Measurements from ENCODE around the gene HELZ. TPM values are rescaled to one million over a fixed set of nuclear protein-coding genes. Genes with fewer than 3 reads are reported as not detected.

HELZ gene
- total and polyA plus RNA-seq, 2 of the 8 experiments (the other 6 are each of a cell fraction or from before 2014, with no cell fraction given) = 10.0 to 48.7 TPM

DNA sequence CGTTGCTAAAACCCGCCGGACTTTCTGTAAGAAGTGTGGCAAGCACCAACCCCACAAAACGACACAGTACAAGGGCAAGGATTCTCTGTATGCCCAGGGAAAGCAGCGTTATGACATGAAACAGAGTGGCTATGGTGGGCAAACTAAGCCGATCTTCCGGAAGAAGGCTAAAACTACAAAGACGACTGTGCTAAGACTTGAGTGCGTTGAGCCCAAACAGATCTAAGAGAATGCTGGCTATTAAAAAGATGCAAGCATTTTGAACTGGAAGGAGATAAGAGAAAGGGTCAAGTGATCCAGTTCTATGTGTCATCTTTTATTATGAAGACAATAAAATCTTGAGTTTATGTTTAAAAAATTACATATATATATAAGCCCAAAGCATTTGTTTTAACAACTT is 20.3 kb downstream of the HELZ start (continued):
- TF ChIP-seq EZH2 (IDR thresholded peaks at IDR 0.05; ENCODE audit: low read depth, low read length, severe bottlenecking) (no peak), TBP (IDR thresholded peaks at IDR 0.05; ENCODE audit: low read depth, low read length) (no peak), MAFK (IDR thresholded peaks at IDR 0.05; ENCODE audit: low read depth, low read length) (no peak), TAF7 (optimal IDR thresholded peaks at IDR 0.05; ENCODE audit: borderline replicate concordance, low read depth, low read length) (no peak), GABPA (IDR thresholded peaks at IDR 0.05; ENCODE audit: borderline replicate concordance, insufficient read depth, low read length) (no peak)
